ENCODE data around the gene NFIA. TPM values are rescaled to one million over a fixed set of nuclear protein-coding genes. Genes with fewer than 3 reads are reported as not detected.

Gene NFIA
- total and polyA plus RNA-seq, 2 donors (not counting 1 experiment from before 2014, with no cell fraction given), result 5.4 to 11.0 TPM

- H3K9me3 ChIP-seq (ENCODE audit: control insufficient read depth, insufficient read depth, low read depth, low read length), result no peaks in the 10 kb centered on the region
- no peak overlapping the region for H3K4me2 ChIP-seq (ENCODE audit: extremely low read depth, insufficient read depth, low read length)
- H2AFZ ChIP-seq (ENCODE audit: low read length), result no peak overlapping the region
- H3K27me3 ChIP-seq (ENCODE audit: control insufficient read depth, insufficient read depth, low read length), result no peaks in the 10 kb centered on the region
- no peak overlapping the region for H3K9ac ChIP-seq (ENCODE audit: insufficient read depth, low read length)
- H3K4me3 ChIP-seq (replicated peaks in 1 of 4; ENCODE audit: control extremely low read depth in 1 of 4, insufficient read depth in 1 of 4, low read depth in 3 of 4, low read length in 4 of 4), result no peak overlapping the region
- DNase-seq (ENCODE audit: low read depth in 2 of 2), result no peak
- H3K4me1 ChIP-seq (ENCODE audit: control insufficient read depth, extremely low read depth, insufficient read depth, low read length), result no peaks in the 10 kb centered on the region
- H3K36me3 ChIP-seq (ENCODE audit: control insufficient read depth, insufficient read depth, low read length), result no peaks in the 10 kb centered on the region
- H3K27ac ChIP-seq (ENCODE audit: insufficient read depth, low read length), result no peak overlapping the region
- no peaks in the 10 kb centered on the region for H3K79me2 ChIP-seq (ENCODE audit: control insufficient read depth, insufficient read depth, low read length)
- TF ChIP-seq EZH2 (IDR thresholded peaks at IDR 0.05; ENCODE audit: low read length, missing control alignments) (no peak), CTCF (conservative IDR thresholded peaks at IDR 0.05 in 1 of 2, IDR thresholded peaks at IDR 0.05 in 1 of 2; ENCODE audit: low read depth in 1 of 2, low read length in 2 of 2) (no peak)
- no peaks in the 10 kb centered on the region for H4K20me1 ChIP-seq (ENCODE audit: control insufficient read depth, extremely low read depth, insufficient read depth, low read length)
These were observed 165.8 kb downstream of the NFIA start for GRCh38 chr1:61247881-61248752.

- peaks cover 10% of the 10 kb centered on the region for H3K4me1 ChIP-seq (ENCODE audit: control insufficient read depth, extremely low read depth, insufficient read depth, low read length)
These were observed 168.6 kb downstream of the NFIA start for GRCh38 chr1:61250933-61251332.

More at GRCh38 chr1:61250933-61251332, 168.6 kb downstream of the NFIA start:
- Histone ChIP-seq H3K4me3 (replicated peaks in 1 of 4; ENCODE audit: control extremely low read depth in 1 of 4, insufficient read depth in 1 of 4, low read depth in 3 of 4, low read length in 4 of 4) (peak overlapping the region in 1 of 4 experiments; percentile 10), H3K4me2 (ENCODE audit: extremely low read depth, insufficient read depth, low read length) (peak overlapping the region; percentile 59), H4K20me1 (ENCODE audit: control insufficient read depth, extremely low read depth, insufficient read depth, low read length) (no peaks in the 10 kb centered on the region), H3K79me2 (ENCODE audit: control insufficient read depth, insufficient read depth, low read length) (no peaks in the 10 kb centered on the region), H3K9me3 (ENCODE audit: control insufficient read depth, insufficient read depth, low read depth, low read length) (no peaks in the 10 kb centered on the region), H2AFZ (ENCODE audit: low read length) (peak overlapping the region; percentile 10), H3K27me3 (ENCODE audit: control insufficient read depth, insufficient read depth, low read length) (no peaks in the 10 kb centered on the region), H3K36me3 (ENCODE audit: control insufficient read depth, insufficient read depth, low read length) (no peaks in the 10 kb centered on the region), H3K27ac (ENCODE audit: insufficient read depth, low read length) (no peak overlapping the region), H3K9ac (ENCODE audit: insufficient read depth, low read length) (no peak overlapping the region)
- TF ChIP-seq EZH2 (IDR thresholded peaks at IDR 0.05; ENCODE audit: low read length, missing control alignments), result no peak
- no peak for TF ChIP-seq CTCF (conservative IDR thresholded peaks at IDR 0.05 in 1 of 2, IDR thresholded peaks at IDR 0.05 in 1 of 2; ENCODE audit: low read depth in 1 of 2, low read length in 2 of 2)
- peak in 1 of 2 donors; percentile 48 for DNase-seq (ENCODE audit: low read depth in 2 of 2)

Data from fibroblast of lung (primary cell).